Measurements from ENCODE around the gene HNRNPUL1. TPM values are rescaled to one million over a fixed set of nuclear protein-coding genes. Genes with fewer than 3 reads are reported as not detected.
A peak's percentile ranks its signal among the peaks of the same experiment; 100 is the strongest.

The HNRNPUL1 gene
- total RNA-seq, 2 experiments from 2014 or later, result 367 to 388 TPM

GRCh38 chr19:41269571-41269970 lies 5.4 kb downstream of the HNRNPUL1 start:
- no peaks in the 10 kb centered on the region for H3K27me3 ChIP-seq (ENCODE audit: control insufficient read depth in 1 of 2, insufficient read depth in 2 of 2, low read length in 2 of 2)
- H3K36me3 Mint-ChIP-seq (ENCODE audit: low read depth), result peaks cover 93% of the 10 kb centered on the region
- no peak for DNase-seq
- H3K27me3 Mint-ChIP-seq, result no peaks in the 10 kb centered on the region
- ChIA-PET POLR2A (no interaction called here), CTCF (no interaction called here)
- no peak overlapping the region for H3K4me3 Mint-ChIP-seq
- no peaks in the 10 kb centered on the region for H3K9me3 ChIP-seq (ENCODE audit: control insufficient read depth in 1 of 2, insufficient read depth in 1 of 2, low read length in 2 of 2)
- intact Hi-C loops (cut with DNase I, micrococcal nuclease), result loop anchor here in 1 of 2 experiments (5.0 kb wide), 1 partner anchor 552 kb away; the partner anchor contains the start of genes COQ8B and ITPKC
- H3K4me3 ChIP-seq (ENCODE audit: low read length), result no peak overlapping the region
- H3K36me3 ChIP-seq (ENCODE audit: insufficient read depth, low read length), result peaks cover 77% of the 10 kb centered on the region
- H3K9me3 Mint-ChIP-seq, result no peaks in the 10 kb centered on the region
- no peak overlapping the region for H3K27ac ChIP-seq (ENCODE audit: low read depth in 1 of 2, low read length in 2 of 2)
- no peak overlapping the region for H3K27ac Mint-ChIP-seq
- peaks cover 33% of the 10 kb centered on the region for H3K4me1 ChIP-seq (ENCODE audit: insufficient read depth, low read length)
- TF ChIP-seq CTCF (IDR thresholded peaks at IDR 0.05), result no peak
- H3K4me1 Mint-ChIP-seq (ENCODE audit: low read depth), result peaks cover 53% of the 10 kb centered on the region
- no peak for ATAC-seq (ENCODE audit: poor library complexity)

- CTCF ChIA-PET, result no interaction called here
- H3K4me3 Mint-ChIP-seq, result no peak overlapping the region
Observed at GRCh38 chr19:41273076-41273475, 8.9 kb downstream of the HNRNPUL1 start.

GRCh38 chr19:41274802-41275201 lies 10.6 kb downstream of the HNRNPUL1 start:
- POLR2A ChIA-PET, result interaction anchor here (1.2 kb wide), 1 partner anchor 11 kb away, joined by 5 read pairs; the partner anchor contains the start of gene HNRNPUL1
- no peak for TF ChIP-seq CTCF (IDR thresholded peaks at IDR 0.05)
- Mint-ChIP-seq H3K4me1 (ENCODE audit: low read depth) (peaks cover 16% of the 10 kb centered on the region), H3K4me3 (no peak overlapping the region), H3K36me3 (ENCODE audit: low read depth) (peaks cover 99% of the 10 kb centered on the region), H3K27me3 (no peaks in the 10 kb centered on the region), H3K9me3 (no peaks in the 10 kb centered on the region), H3K27ac (no peak overlapping the region)
- DNase-seq (no peak), ATAC-seq (ENCODE audit: poor library complexity) (no peak)
- Histone ChIP-seq H3K36me3 (ENCODE audit: insufficient read depth, low read length) (peaks cover 94% of the 10 kb centered on the region), H3K4me1 (ENCODE audit: insufficient read depth, low read length) (no peaks in the 10 kb centered on the region), H3K27me3 (ENCODE audit: control insufficient read depth in 1 of 2, insufficient read depth in 2 of 2, low read length in 2 of 2) (no peaks in the 10 kb centered on the region), H3K4me3 (ENCODE audit: low read length) (no peak overlapping the region), H3K9me3 (ENCODE audit: control insufficient read depth in 1 of 2, insufficient read depth in 1 of 2, low read length in 2 of 2) (no peaks in the 10 kb centered on the region), H3K27ac (ENCODE audit: low read depth in 1 of 2, low read length in 2 of 2) (no peak overlapping the region)
- intact Hi-C loops (cut with DNase I, micrococcal nuclease), result no loop called here
- CTCF ChIA-PET, result no interaction called here

More at GRCh38 chr19:41273076-41273475, 8.9 kb downstream of the HNRNPUL1 start:
- peaks cover 21% of the 10 kb centered on the region for H3K4me1 Mint-ChIP-seq (ENCODE audit: low read depth)
- H3K9me3 ChIP-seq (ENCODE audit: control insufficient read depth in 1 of 2, insufficient read depth in 1 of 2, low read length in 2 of 2), result no peaks in the 10 kb centered on the region
- H3K27ac Mint-ChIP-seq, result peak overlapping the region; percentile 44
- POLR2A ChIA-PET, result interaction anchor here (2.3 kb wide), 1 partner anchor 10 kb away, joined by 19 read pairs; the partner anchor contains the start of gene HNRNPUL1
- peaks cover 99% of the 10 kb centered on the region for H3K36me3 Mint-ChIP-seq (ENCODE audit: low read depth)
- TF ChIP-seq CTCF (IDR thresholded peaks at IDR 0.05), result no peak
- intact Hi-C loops (cut with DNase I, micrococcal nuclease), result no loop called here
- H3K4me3 ChIP-seq (ENCODE audit: low read length), result no peak overlapping the region
- H3K27me3 ChIP-seq (ENCODE audit: control insufficient read depth in 1 of 2, insufficient read depth in 2 of 2, low read length in 2 of 2), result no peaks in the 10 kb centered on the region
- H3K9me3 Mint-ChIP-seq, result no peaks in the 10 kb centered on the region
- no peak for ATAC-seq (ENCODE audit: poor library complexity)
- H3K4me1 ChIP-seq (ENCODE audit: insufficient read depth, low read length), result peaks cover 3% of the 10 kb centered on the region
- H3K27ac ChIP-seq (ENCODE audit: low read depth in 1 of 2, low read length in 2 of 2), result no peak overlapping the region
- no peak for DNase-seq
- peaks cover 94% of the 10 kb centered on the region for H3K36me3 ChIP-seq (ENCODE audit: insufficient read depth, low read length)
- H3K27me3 Mint-ChIP-seq, result no peaks in the 10 kb centered on the region

Measured in CD4-positive, alpha-beta T cell (primary cell).